ENCODE results near the gene NLGN4Y. TPM values are rescaled to one million over a fixed set of nuclear protein-coding genes. Genes with fewer than 3 reads are reported as not detected.

The NLGN4Y gene
- total and polyA plus RNA-seq, 2 of the 13 experiments (the other 11 are each of a cell fraction or from before 2014, with no cell fraction given): 6.0 to 16.5 TPM

- TF ChIP-seq ZNF513 (CRISPR knock-in tag; conservative IDR thresholded peaks at IDR 0.05) (no peak), WIZ (CRISPR knock-in tag; IDR thresholded peaks at IDR 0.05) (no peak), YEATS4 (CRISPR knock-in tag; IDR thresholded peaks at IDR 0.05; ENCODE audit: borderline replicate concordance) (peak; percentile 29; the same call in 1 of the 2 replicates), SMARCC2 (IDR thresholded peaks at IDR 0.05) (no peak), SOX6 (IDR thresholded peaks at IDR 0.05) (no peak), SOX6 (CRISPR knock-in tag; IDR thresholded peaks at IDR 0.05) (no peak), KMT2B (CRISPR knock-in tag; IDR thresholded peaks at IDR 0.05) (0 out of 2 replicates have a peak, but pooled peaks have one; percentile 31), CTCF (CRISPR knock-in tag; IDR thresholded peaks at IDR 0.05) (no peak), MYC (CRISPR knock-in tag; IDR thresholded peaks at IDR 0.05; ENCODE audit: borderline replicate concordance) (no peak), TAF15 (IDR thresholded peaks at IDR 0.05; ENCODE audit: low read depth, low read length, poor library complexity, severe bottlenecking) (no peak), KAT7 (CRISPR knock-in tag; IDR thresholded peaks at IDR 0.05; ENCODE audit: borderline replicate concordance) (0 out of 2 replicates have a peak, but pooled peaks have one; percentile 39), ZNF18 (CRISPR knock-in tag; IDR thresholded peaks at IDR 0.05; ENCODE audit: insufficient replicate concordance) (no peak), FOXK2 (IDR thresholded peaks at IDR 0.05) (no peak), ZBTB39 (CRISPR knock-in tag; IDR thresholded peaks at IDR 0.05) (no peak), POLR2A (IDR thresholded peaks at IDR 0.05; ENCODE audit: insufficient read depth in 1 of 2, low read depth in 2 of 2, low read length in 2 of 2) (peak in 1 of 2 experiments; percentile 67; a peak in 2 of 4 replicates), AHR (CRISPR knock-in tag; IDR thresholded peaks at IDR 0.05) (no peak), TFDP2 (CRISPR knock-in tag; IDR thresholded peaks at IDR 0.05) (no peak; the same call in 1 of the 2 replicates), ZSCAN31 (CRISPR knock-in tag; IDR thresholded peaks at IDR 0.05; ENCODE audit: low read depth) (no peak), ZNF253 (CRISPR knock-in tag; IDR thresholded peaks at IDR 0.05; ENCODE audit: borderline replicate concordance) (no peak), SPEN (CRISPR knock-in tag; IDR thresholded peaks at IDR 0.05; ENCODE audit: low read depth) (peak; percentile 49; the same call in 1 of the 2 replicates)
Observed at GRCh38 chrY:14524272-14525231, at the start of gene NLGN4Y (continued).

All from HepG2 (cell line).